PC-3 (cell line): ENCODE data around the gene ATP5PF. TPM values are rescaled to one million over a fixed set of nuclear protein-coding genes. Genes with fewer than 3 reads are reported as not detected.

Experiments
- ATAC-seq: fragments of 200-7000 bp; cut with Tn5 transposase; 2 replicates; pipeline ENCODE4 v1.9.1; 2020; ENCODE audit warnings: mild to moderate bottlenecking, moderate library complexity
- BruUV-seq: library from RNA; stranded (reverse); fragments of 400-500 nt; replicated peaks from 2 replicates; lab custom pipeline; 2021; lab: Mats Ljungman, UMichigan
- CTCF ChIA-PET: fragments of 300-600 bp; sonication (Branson Sonifier 250); formaldehyde crosslinking; loops from one replicate; lab custom pipeline; 2022; ENCODE audit warnings: antibody characterized with exemption; lab: Charles Lee
- POLR2A ChIA-PET: fragments of 300-600 bp; sonication (Branson Sonifier 250); formaldehyde crosslinking; loops from one replicate; lab custom pipeline; 2022; ENCODE audit warnings: antibody characterized with exemption; ENCODE audit not compliant: unreplicated experiment; lab: Charles Lee
- DNase-seq: peaks from one replicate; pipeline ENCODE4 v3.0.0-alpha.2; 2015
- H2AFZ ChIP-seq: fragments of 300-600 bp; sonication (generic); 2 replicates; pipeline ENCODE4 v1.6.0; 2016; ENCODE audit warnings: antibody characterized with exemption, low read length
- H3F3A ChIP-seq: fragments of 300-600 bp; sonication (generic); one replicate; pipeline ENCODE4 v1.6.0; 2017; ENCODE audit warnings: antibody characterized with exemption, low read length, control low read depth, mild to moderate bottlenecking; ENCODE audit not compliant: unreplicated experiment
- H3K27ac ChIP-seq: fragments of 300-600 bp; sonication (generic); 2 replicates; pipeline ENCODE4 v1.5.1; 2016; ENCODE audit warnings: mild to moderate bottlenecking, low read length
- H3K27me3 ChIP-seq: fragments of 300-600 bp; sonication (generic); 2 replicates; pipeline ENCODE4 v1.6.1; 2016; ENCODE audit warnings: low read length, mixed read lengths
- H3K36me3 ChIP-seq: fragments of 300-600 bp; sonication (generic); 2 replicates; pipeline ENCODE4 v1.6.1; 2016; ENCODE audit warnings: low read depth, mixed run types, low read length, mixed read lengths
- H3K4me1 ChIP-seq: fragments of 300-600 bp; sonication (generic); 2 replicates; pipeline ENCODE4 v1.5.1; 2016; ENCODE audit warnings: low read length; ENCODE audit not compliant: insufficient read depth
- H3K4me2 ChIP-seq: fragments of 300-600 bp; sonication (generic); 2 replicates; pipeline ENCODE4 v1.6.0; 2016; ENCODE audit warnings: low read length
- H3K4me3 ChIP-seq: fragments of 300-600 bp; sonication (generic); 2 replicates; pipeline ENCODE4 v1.5.1; 2016; ENCODE audit warnings: mild to moderate bottlenecking, low read length, mixed read lengths
- H3K79me2 ChIP-seq: fragments of 300-600 bp; sonication (generic); 2 replicates; pipeline ENCODE4 v1.6.1; 2017; ENCODE audit warnings: low read length, mixed read lengths
- H3K9ac ChIP-seq: fragments of 300-600 bp; sonication (generic); 2 replicates; pipeline ENCODE4 v1.6.0; 2016; ENCODE audit warnings: mild to moderate bottlenecking, low read length
- H3K9me2 ChIP-seq: fragments of 300-600 bp; sonication (generic); replicated peaks from 2 replicates; pipeline ENCODE4 v1.6.1; 2016; ENCODE audit warnings: mixed run types, low read length, mixed read lengths
- H3K9me3 ChIP-seq: fragments of 300-600 bp; sonication (generic); 2 replicates; pipeline ENCODE4 v1.6.1; 2016; ENCODE audit warnings: low read length, mixed read lengths
- H4K20me1 ChIP-seq: fragments of 300-600 bp; sonication (generic); 2 replicates; pipeline ENCODE4 v1.6.1; 2016; ENCODE audit warnings: low read length, mixed read lengths
- CTCF ChIP-seq: fragments of 300-600 bp; sonication (generic); conservative IDR thresholded peaks from 2 replicates; pipeline ENCODE4 v1.5.1; 2017; ENCODE audit warnings: antibody characterized with exemption, low read depth, mild to moderate bottlenecking, low read length
- EZH2 ChIP-seq: fragments of 300-600 bp; sonication (generic); IDR thresholded peaks from one replicate; pipeline ENCODE4 v1.6.1; 2017; ENCODE audit warnings: antibody characterized with exemption, mild to moderate bottlenecking, low read length; ENCODE audit not compliant: unreplicated experiment
- EZH2phosphoT487 ChIP-seq: fragments of 300-600 bp; sonication (generic); IDR thresholded peaks from 2 replicates; pipeline ENCODE4 v1.6.1; 2018; ENCODE audit warnings: mild to moderate bottlenecking, antibody characterized with exemption, low read length, borderline replicate concordance
- intact Hi-C: fragments of 100-400 bp; cut with micrococcal nuclease; formaldehyde crosslinking; loops from 2 replicates; pipeline ENCODE4 v1.9.0; 2023
- total RNA-seq: library from RNA; depleted of rRNA; stranded (reverse); fragments of >200 nt; gene quantifications from 2 replicates; pipeline ENCODE4 v1.2.3, GENCODE V29; 2014

Gene ATP5PF
- total RNA-seq, 1 experiment from 2014 or later = 170 TPM

GRCh38 chr21:25691976-25692375 lies 42.7 kb downstream of the ATP5PF start:
- no TSS peak for BruUV-seq

GRCh38 chr21:25689226-25689625 lies 45.5 kb downstream of the ATP5PF start:
- CTCF ChIA-PET = no interaction called here
- POLR2A ChIA-PET = no interaction called here
- TF ChIP-seq EZH2phosphoT487 (no peak), EZH2 (no peak), CTCF (no peak)
- no peaks in the 10 kb centered on the region for H4K20me1 ChIP-seq
- ATAC-seq (no peak), DNase-seq (no peak)
- no peak overlapping the region for H3K4me3 ChIP-seq
- no peaks in the 10 kb centered on the region for H3K9me2 ChIP-seq
- no peaks in the 10 kb centered on the region for H3K79me2 ChIP-seq
- BruUV-seq = no TSS peak
- H3K4me1 ChIP-seq = no peaks in the 10 kb centered on the region
- no peak overlapping the region for H3K27ac ChIP-seq
- intact Hi-C loops = no loop called here
- no peak overlapping the region for H2AFZ ChIP-seq
- H3K9me3 ChIP-seq = no peaks in the 10 kb centered on the region
- no peak overlapping the region for H3K4me2 ChIP-seq
- no peaks in the 10 kb centered on the region for H3K36me3 ChIP-seq
- no peaks in the 10 kb centered on the region for H3K27me3 ChIP-seq
- H3F3A ChIP-seq = no peaks in the 10 kb centered on the region
- no peak overlapping the region for H3K9ac ChIP-seq

More at GRCh38 chr21:25691976-25692375, 42.7 kb downstream of the ATP5PF start:
- DNase-seq = no peak
- no peak overlapping the region for H3K27ac ChIP-seq
- H3K4me1 ChIP-seq = no peaks in the 10 kb centered on the region
- H3K9ac ChIP-seq = no peak overlapping the region
- no peak overlapping the region for H2AFZ ChIP-seq
- no peak overlapping the region for H3K4me2 ChIP-seq
- no peaks in the 10 kb centered on the region for H3K9me2 ChIP-seq
- no peaks in the 10 kb centered on the region for H3K36me3 ChIP-seq
- no peaks in the 10 kb centered on the region for H3F3A ChIP-seq
- no peaks in the 10 kb centered on the region for H3K9me3 ChIP-seq
- intact Hi-C loops = no loop called here
- ChIA-PET CTCF (no interaction called here), POLR2A (no interaction called here)
- H3K4me3 ChIP-seq = no peak overlapping the region
- no peaks in the 10 kb centered on the region for H3K79me2 ChIP-seq
- no peak for ATAC-seq
- TF ChIP-seq EZH2 (no peak), EZH2phosphoT487 (no peak), CTCF (no peak)
- no peaks in the 10 kb centered on the region for H4K20me1 ChIP-seq
- H3K27me3 ChIP-seq = no peaks in the 10 kb centered on the region

GRCh38 chr21:25688275-25689155 lies 46.2 kb downstream of the ATP5PF start:
- POLR2A ChIA-PET = no interaction called here
- no peak for TF ChIP-seq EZH2
- CTCF ChIA-PET = no interaction called here

More at GRCh38 chr21:25688275-25689155, 46.2 kb downstream of the ATP5PF start:
- Histone ChIP-seq H3K9ac (no peak overlapping the region), H3K4me1 (no peaks in the 10 kb centered on the region), H4K20me1 (no peaks in the 10 kb centered on the region), H3K36me3 (no peaks in the 10 kb centered on the region), H3K27me3 (no peaks in the 10 kb centered on the region), H3K79me2 (no peaks in the 10 kb centered on the region), H3K4me2 (no peak overlapping the region), H3K27ac (no peak overlapping the region), H3K9me2 (no peaks in the 10 kb centered on the region), H3K4me3 (no peak overlapping the region), H3F3A (no peaks in the 10 kb centered on the region), H3K9me3 (no peaks in the 10 kb centered on the region), H2AFZ (no peak overlapping the region)
- intact Hi-C loops = no loop called here
- BruUV-seq = no TSS peak
- no peak for DNase-seq
- ATAC-seq = no peak
